HCT116 (cell line): Measurements from ENCODE around the gene ACAT1. TPM values are rescaled to one million over a fixed set of nuclear protein-coding genes. Genes with fewer than 3 reads are reported as not detected.

Experiments used
- ATAC-seq: fragments of 200-7000 bp; cut with Tn5 transposase; 2 replicates; pipeline ENCODE4 v1.9.1; 2020; ENCODE audit warnings: mild to moderate bottlenecking, moderate library complexity
- BruUV-seq: library from RNA; stranded (reverse); fragments of 400-500 nt; replicated peaks from 2 replicates; lab custom pipeline; 2021; lab: Mats Ljungman, UMichigan
- CTCF ChIA-PET: fragments of 300-600 bp; sonication (Branson Sonifier 250); formaldehyde crosslinking; loops from one replicate; lab custom pipeline; 2021; ENCODE audit warnings: antibody characterized with exemption; lab: Charles Lee
- POLR2A ChIA-PET: fragments of 300-600, 350-600 bp; sonication (Branson Sonifier 250); formaldehyde crosslinking; loops from one replicate; lab custom pipeline; 2021; ENCODE audit warnings: antibody characterized with exemption; lab: Charles Lee
- RAD21 ChIA-PET, 2 experiments: fragments of 300-600 bp; sonication (Branson Sonifier 250); formaldehyde crosslinking; loops; one replicate each; lab custom pipeline; 2023; ENCODE audit warnings: low total read pairs in 2 of 2; ENCODE audit not compliant: uncharacterized antibody in 2 of 2, unreplicated experiment in 2 of 2, low non-redundant PET in 1 of 2; lab: Charles Lee
- DNase-seq: peaks from one replicate; pipeline ENCODE4 v3.0.0-alpha.2; 2010; ENCODE audit warnings: low read depth, low spot score
- H2AFZ ChIP-seq: fragments of 200-600 bp; shearing (Covaris generic), sonication (generic); 2 replicates; pipeline ENCODE4 v1.6.1; 2017; ENCODE audit warnings: low read depth, mixed run types, mixed read lengths, antibody characterized with exemption, low read length; ENCODE audit not compliant: poor library complexity, severe bottlenecking
- H3K27ac ChIP-seq: 2 replicates; pipeline ENCODE4 v1.5.1; 2012; ENCODE audit warnings: low read depth, low read length
- H3K27me3 ChIP-seq: fragments of 200-600 bp; sonication (generic); 2 replicates; pipeline ENCODE4 v1.6.1; 2016; ENCODE audit warnings: mixed run types, low read length, mixed read lengths; ENCODE audit not compliant: insufficient read depth
- H3K36me3 ChIP-seq, 2 experiments: fragments of 200-500 bp in 1 of 2; fragments of 200-600 bp in 1 of 2; sonication (Bioruptor generic) in 1 of 2; sonication (generic) in 1 of 2; 2 replicates each; pipeline versions ENCODE4 v1.5.1 to v1.6.1; 2014 to 2016; ENCODE audit warnings: low read length in 2 of 2, inconsistent platforms in 1 of 2, mixed read lengths in 1 of 2, mixed run types in 1 of 2; ENCODE audit not compliant: insufficient read depth in 2 of 2, control insufficient read depth in 1 of 2
- H3K4me1 ChIP-seq, 2 experiments: fragments of 200-600 bp in 1 of 2; sonication (generic) in 1 of 2; 2 replicates each; pipeline versions ENCODE4 v1.5.1 to v1.6.1; 2012 to 2017; ENCODE audit warnings: low read length in 2 of 2, inconsistent platforms in 1 of 2, mild to moderate bottlenecking in 1 of 2, mixed read lengths in 1 of 2, mixed run types in 1 of 2, moderate library complexity in 1 of 2; ENCODE audit not compliant: insufficient read depth in 2 of 2, control insufficient read depth in 1 of 2
- H3K4me2 ChIP-seq: fragments of 200-600 bp; sonication (generic); 2 replicates; pipeline ENCODE4 v1.6.1; 2017; ENCODE audit warnings: mixed run types, low read length, mixed read lengths
- H3K4me3 ChIP-seq, 2 experiments: fragments of 200-600 bp in 1 of 2; sonication (generic) in 1 of 2; replicated peaks in 1 of 2; 2 replicates each; pipeline ENCODE4 v1.5.1; 2011 to 2016; ENCODE audit warnings: low read length in 2 of 2, control low read depth in 1 of 2, low read depth in 1 of 2, mild to moderate bottlenecking in 1 of 2, mixed read lengths in 1 of 2, mixed run types in 1 of 2
- H3K79me2 ChIP-seq: fragments of 200-600 bp; sonication (generic); 2 replicates; pipeline ENCODE4 v1.6.1; 2017; ENCODE audit warnings: mild to moderate bottlenecking, mixed run types, low read length, moderate library complexity, mixed read lengths; ENCODE audit not compliant: insufficient read depth
- H3K9ac ChIP-seq: fragments of 200-600 bp; sonication (generic); 2 replicates; pipeline ENCODE4 v1.6.1; 2016; ENCODE audit warnings: low read length, mixed read lengths
- H3K9me2 ChIP-seq: fragments of 200-600 bp; sonication (generic), shearing (Covaris generic); 2 replicates; pipeline ENCODE4 v1.6.1; 2017; ENCODE audit warnings: mixed run types, mild to moderate bottlenecking, moderate library complexity; ENCODE audit not compliant: insufficient read depth
- H3K9me3 ChIP-seq, 2 experiments: fragments of 200-500 bp in 1 of 2; fragments of 200-600 bp in 1 of 2; sonication (Bioruptor generic) in 1 of 2; sonication (generic) in 1 of 2; 2 replicates each; pipeline ENCODE4 v1.6.1; 2014 to 2017; ENCODE audit warnings: low read length in 2 of 2, mixed read lengths in 2 of 2, inconsistent platforms in 1 of 2, low read depth in 1 of 2, mild to moderate bottlenecking in 1 of 2, mixed run types in 1 of 2, moderate library complexity in 1 of 2; ENCODE audit not compliant: control insufficient read depth in 1 of 2, insufficient read depth in 1 of 2
- H4K20me1 ChIP-seq: fragments of 200-600 bp; sonication (generic), shearing (Covaris generic); 2 replicates; pipeline ENCODE4 v1.6.1; 2017; ENCODE audit warnings: mixed run types, mild to moderate bottlenecking, moderate library complexity; ENCODE audit not compliant: insufficient read depth
- CBX3 ChIP-seq: IDR thresholded peaks from 2 replicates; pipeline ENCODE4 v1.6.1; 2012; ENCODE audit warnings: low read depth
- CTCF ChIP-seq, 3 experiments: fragments of 200-600 bp in 1 of 3; sonication (generic) in 1 of 3; IDR thresholded peaks in 2 of 3; conservative IDR thresholded peaks in 1 of 3; 2 replicates each; pipeline ENCODE4 v1.5.1; 2012 to 2017; ENCODE audit warnings: low read depth in 2 of 3, low read length in 2 of 3, antibody characterized with exemption in 1 of 3, borderline replicate concordance in 1 of 3, control low read depth in 1 of 3, mild to moderate bottlenecking in 1 of 3, mixed read lengths in 1 of 3, mixed run types in 1 of 3, moderate library complexity in 1 of 3; ENCODE audit not compliant: insufficient read depth in 1 of 3
- EGR1 ChIP-seq: IDR thresholded peaks from 2 replicates; pipeline ENCODE4 v1.6.1; 2012; ENCODE audit warnings: low read depth
- MAX ChIP-seq: IDR thresholded peaks from 2 replicates; pipeline ENCODE4 v1.6.1; 2012
- POLR2A ChIP-seq: IDR thresholded peaks from 2 replicates; pipeline ENCODE4 v1.7.0; 2011; ENCODE audit warnings: borderline replicate concordance; ENCODE audit not compliant: insufficient read depth, insufficient read length; ENCODE audit errors: extremely low read depth
- REST ChIP-seq: IDR thresholded peaks from 2 replicates; pipeline ENCODE4 v1.6.1; 2012; ENCODE audit warnings: low read depth
- SIN3A ChIP-seq: IDR thresholded peaks from 2 replicates; pipeline ENCODE4 v1.6.1; 2012; ENCODE audit warnings: low read depth
- ZNF274 ChIP-seq: fragments of 200-500 bp; sonication (Bioruptor generic); IDR thresholded peaks from 2 replicates; pipeline ENCODE4 v1.6.1; 2014; ENCODE audit warnings: mild to moderate bottlenecking, low read depth, low read length, inconsistent platforms
- intact Hi-C: fragments of 100-400 bp; cut with micrococcal nuclease; formaldehyde crosslinking; loops from 2 replicates; pipeline ENCODE4 v1.10.0; 2022
- total RNA-seq: library from RNA; stranded (reverse); gene quantifications from one replicate; pipeline ENCODE4 v1.2.1, GENCODE V29; 2021; ENCODE audit not compliant: unreplicated experiment

The ACAT1 gene
- total RNA-seq, 1 experiment from 2014 or later, result 83.8 TPM

GRCh38 chr11:108148556-108148955, 27.2 kb downstream of the ACAT1 start:
- POLR2A ChIA-PET, result no interaction called here
- no TSS peak for BruUV-seq
- DNase-seq (no peak), ATAC-seq (no peak)
- TF ChIP-seq EGR1, result no peak
- no peak for TF ChIP-seq POLR2A
- no peak for TF ChIP-seq ZNF274
- no peak for TF ChIP-seq CTCF (IDR thresholded peaks at IDR 0.05 in 2 of 3, conservative IDR thresholded peaks at IDR 0.05 in 1 of 3; ENCODE audit: borderline replicate concordance in 1 of 3, insufficient read depth in 1 of 3, low read depth in 2 of 3, low read length in 2 of 3)
- no peak for TF ChIP-seq REST
- TF ChIP-seq SIN3A, result no peak
- TF ChIP-seq CBX3, result no peak
- no peak for TF ChIP-seq MAX
- no peaks in the 10 kb centered on the region for H3K27me3 ChIP-seq
- H2AFZ ChIP-seq, result no peak overlapping the region
- no peak overlapping the region for H3K27ac ChIP-seq
- RAD21 ChIA-PET, result no interaction called here
- intact Hi-C loops, result no loop called here
- no peaks in the 10 kb centered on the region for H3K4me1 ChIP-seq
- peaks cover 59 to 60% of the 10 kb centered on the region in 2 experiments; a peak in 3 of 4 replicates for H3K36me3 ChIP-seq
- H3K79me2 ChIP-seq, result no peaks in the 10 kb centered on the region
- no peaks in the 10 kb centered on the region for H3K9me3 ChIP-seq
- no peak overlapping the region for H3K4me3 ChIP-seq
- no peaks in the 10 kb centered on the region for H3K9me2 ChIP-seq
- CTCF ChIA-PET, result no interaction called here
- H3K4me2 ChIP-seq, result no peak overlapping the region
- no peak overlapping the region for H3K9ac ChIP-seq
- no peaks in the 10 kb centered on the region; the same call in 1 of the 2 replicates for H4K20me1 ChIP-seq
